Ascending aorta (tissue), 2 donors: ENCODE results near the gene RAD17. TPM values are rescaled to one million over a fixed set of nuclear protein-coding genes. Genes with fewer than 3 reads are reported as not detected.
"Not testable (repeated sequence)": the region's sequence is repeated elsewhere in the genome, so short reads cannot be mapped to it uniquely, and the experiment has no call there.

Source experiments
- DNase-seq, 2 donors: peaks; one replicate each; pipeline ENCODE4 v3.0.0-alpha.2; 2019; ENCODE audit warnings: low spot score in 2 of 2
- H3K27ac ChIP-seq, 2 donors: fragments of 200-600 bp; sonication (generic); one replicate each; pipeline ENCODE4 v1.5.1; 2016 to 2017; ENCODE audit warnings: mild to moderate bottlenecking in 1 of 2
- H3K27me3 ChIP-seq: fragments of 200-600 bp; sonication (generic); one replicate; pipeline ENCODE4 v1.5.1; 2017
- H3K36me3 ChIP-seq, 2 donors: fragments of 200-600 bp; sonication (generic); one replicate each; pipeline ENCODE4 v1.5.1; 2016
- H3K4me1 ChIP-seq, 2 donors: fragments of 200-600 bp; sonication (generic); one replicate each; pipeline ENCODE4 v1.5.1; 2016 to 2017; ENCODE audit warnings: mild to moderate bottlenecking in 1 of 2
- H3K4me3 ChIP-seq, 2 donors: fragments of 200-600 bp; sonication (generic); one replicate each; pipeline ENCODE4 v1.5.1; 2016 to 2017; ENCODE audit warnings: mild to moderate bottlenecking in 1 of 2
- H3K9me3 ChIP-seq, 2 donors: fragments of 200-600 bp; sonication (generic); one replicate each; pipeline ENCODE4 v1.5.1; 2016
- CTCF ChIP-seq, 3 experiments: fragments of 200-600 bp in 2 of 3; fragments of 450-650 bp in 1 of 3; sonication (generic) in 2 of 3; IDR thresholded peaks; one replicate each; pipeline ENCODE4 v1.5.1; 2016 to 2019; ENCODE audit warnings: antibody characterized with exemption in 3 of 3, mild to moderate bottlenecking in 1 of 3, moderate library complexity in 1 of 3
- intact Hi-C: fragments of 100-400 bp; cut with DNase I; formaldehyde crosslinking; loops from one replicate; pipeline ENCODE4 v1.15.1; 2023
- total RNA-seq: library from RNA; depleted of rRNA; stranded (reverse); fragments of >200 nt; gene quantifications from one replicate; pipeline ENCODE4 v1.1.0, GENCODE V29; 2016

The RAD17 gene, protein sequence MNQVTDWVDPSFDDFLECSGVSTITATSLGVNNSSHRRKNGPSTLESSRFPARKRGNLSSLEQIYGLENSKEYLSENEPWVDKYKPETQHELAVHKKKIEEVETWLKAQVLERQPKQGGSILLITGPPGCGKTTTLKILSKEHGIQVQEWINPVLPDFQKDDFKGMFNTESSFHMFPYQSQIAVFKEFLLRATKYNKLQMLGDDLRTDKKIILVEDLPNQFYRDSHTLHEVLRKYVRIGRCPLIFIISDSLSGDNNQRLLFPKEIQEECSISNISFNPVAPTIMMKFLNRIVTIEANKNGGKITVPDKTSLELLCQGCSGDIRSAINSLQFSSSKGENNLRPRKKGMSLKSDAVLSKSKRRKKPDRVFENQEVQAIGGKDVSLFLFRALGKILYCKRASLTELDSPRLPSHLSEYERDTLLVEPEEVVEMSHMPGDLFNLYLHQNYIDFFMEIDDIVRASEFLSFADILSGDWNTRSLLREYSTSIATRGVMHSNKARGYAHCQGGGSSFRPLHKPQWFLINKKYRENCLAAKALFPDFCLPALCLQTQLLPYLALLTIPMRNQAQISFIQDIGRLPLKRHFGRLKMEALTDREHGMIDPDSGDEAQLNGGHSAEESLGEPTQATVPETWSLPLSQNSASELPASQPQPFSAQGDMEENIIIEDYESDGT
- 24.4 TPM for total RNA-seq

DNA sequence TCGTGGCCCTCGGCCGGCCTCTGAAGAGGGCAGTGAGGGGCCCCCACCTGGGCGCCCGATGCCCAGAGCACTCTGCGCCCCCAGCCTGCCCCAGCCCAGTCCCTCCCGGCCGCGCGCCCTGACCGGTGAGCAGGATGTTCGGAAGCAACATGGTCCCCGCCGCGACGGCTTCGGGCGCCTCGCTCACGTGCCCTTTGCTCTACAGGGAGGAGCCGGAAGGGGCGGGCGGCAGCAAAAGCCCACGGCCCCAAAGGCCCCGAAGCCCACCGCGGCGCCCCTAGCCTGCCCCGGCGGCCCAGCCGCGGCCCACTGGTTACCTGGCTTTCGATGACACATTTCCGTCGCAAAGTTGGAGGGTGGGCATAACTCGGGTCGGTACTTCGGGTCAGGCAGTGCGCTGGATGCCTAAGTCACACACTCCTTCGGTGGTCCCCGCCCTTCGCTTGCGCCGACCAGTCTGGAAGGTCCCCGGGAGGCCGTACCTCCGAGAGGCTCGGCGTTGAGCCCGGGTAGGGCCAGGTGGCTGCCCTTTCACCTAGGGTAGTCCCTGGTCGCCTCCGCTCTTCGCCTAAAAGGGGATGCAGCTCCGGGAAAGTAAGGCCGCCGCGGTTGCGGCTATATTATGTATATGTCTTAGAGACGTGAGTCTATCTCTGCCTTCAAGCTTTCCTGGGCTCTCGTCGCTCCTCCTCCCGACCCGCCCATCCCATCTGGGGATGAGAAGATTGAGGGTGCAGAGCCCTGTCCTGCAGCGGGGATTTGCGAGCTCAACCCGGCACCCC lies at the start of gene RAD17, which contains the start of the genes AK6 and TAF9:
TSS of gene RAD17 (plus strand) at position 479 of the 782 bp plus-strand sequence. CDS start 2,391 bp downstream, outside the sequence.
TSS of gene AK6 (minus strand) at position 181 of the 782 bp plus-strand sequence. CDS start at position 151, 30 bp downstream.
TSS of gene TAF9 (minus strand) at position 181 of the 782 bp plus-strand sequence. CDS start 3,783 bp downstream, outside the sequence.
- intact Hi-C loops: loop anchor here (1.0 to 2.0 kb wide), 4 partner anchors 37 to 276 kb away; partner anchors contain the start of genes CCDC125, CCNB1 and CDK7
- Histone ChIP-seq H3K4me1 (peaks cover 7 to 18% of the 10 kb centered on the region in 2 donors), H3K9me3 (no peaks in the 10 kb centered on the region)

DNA sequence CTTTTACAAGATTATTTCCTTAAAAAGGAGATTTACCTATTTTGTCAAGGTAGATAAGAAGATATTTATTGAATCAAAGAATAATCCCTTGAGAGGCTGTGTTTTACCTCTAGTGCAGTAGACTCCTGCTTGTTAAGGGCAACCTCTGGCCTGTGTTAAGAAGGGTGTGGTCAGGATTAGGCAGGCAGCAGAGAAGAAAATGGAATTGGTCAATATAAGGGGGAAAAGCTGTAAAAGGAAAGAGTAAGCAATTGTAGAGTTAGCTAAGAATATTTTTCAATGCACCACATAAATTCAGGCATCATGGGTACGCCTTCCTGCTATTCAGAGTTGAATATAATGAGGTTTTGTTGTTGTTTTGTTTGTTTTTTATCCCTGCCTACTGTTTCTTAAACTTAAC lies 43.3 kb upstream of the RAD17 start:
- Histone ChIP-seq H3K9me3 (no peaks in the 10 kb centered on the region), H3K4me3 (no peak overlapping the region), H3K27me3 (no peaks in the 10 kb centered on the region), H3K36me3 (no peaks in the 10 kb centered on the region), H3K27ac (no peak overlapping the region), H3K4me1 (no peaks in the 10 kb centered on the region)
- no peak for DNase-seq
- TF ChIP-seq CTCF (IDR thresholded peaks at IDR 0.05): no peak
- intact Hi-C loops: no loop called here

More for the DNA sequence above, at the start of gene RAD17, which contains the start of the genes AK6 and TAF9:
- no peak for TF ChIP-seq CTCF (IDR thresholded peaks at IDR 0.05)
- Histone ChIP-seq H3K27me3 (no peaks in the 10 kb centered on the region), H3K4me3 (peak within 1 kb of the TSS; percentile 70 to 81), H3K27ac (peak within 1 kb of the TSS; percentile 90 to 94), H3K36me3 (peaks cover 16 to 20% of the 10 kb centered on the region in 2 donors)
- peak; percentile 73 to 94 for DNase-seq

GRCh38 chr5:69329905-69330489 lies 39.6 kb upstream of the RAD17 start:
- no peak for TF ChIP-seq CTCF (IDR thresholded peaks at IDR 0.05)
- Histone ChIP-seq H3K4me1 (peaks cover 0 to 9% of the 10 kb centered on the region in 2 donors), H3K4me3 (no peak overlapping the region), H3K27ac (no peak overlapping the region), H3K27me3 (no peaks in the 10 kb centered on the region), H3K9me3 (no peaks in the 10 kb centered on the region), H3K36me3 (no peaks in the 10 kb centered on the region)
- intact Hi-C loops: loop anchor here (10.0 kb wide), 1 partner anchor 55 kb away; no protein-coding TSS in a partner anchor
- no peak for DNase-seq

DNA sequence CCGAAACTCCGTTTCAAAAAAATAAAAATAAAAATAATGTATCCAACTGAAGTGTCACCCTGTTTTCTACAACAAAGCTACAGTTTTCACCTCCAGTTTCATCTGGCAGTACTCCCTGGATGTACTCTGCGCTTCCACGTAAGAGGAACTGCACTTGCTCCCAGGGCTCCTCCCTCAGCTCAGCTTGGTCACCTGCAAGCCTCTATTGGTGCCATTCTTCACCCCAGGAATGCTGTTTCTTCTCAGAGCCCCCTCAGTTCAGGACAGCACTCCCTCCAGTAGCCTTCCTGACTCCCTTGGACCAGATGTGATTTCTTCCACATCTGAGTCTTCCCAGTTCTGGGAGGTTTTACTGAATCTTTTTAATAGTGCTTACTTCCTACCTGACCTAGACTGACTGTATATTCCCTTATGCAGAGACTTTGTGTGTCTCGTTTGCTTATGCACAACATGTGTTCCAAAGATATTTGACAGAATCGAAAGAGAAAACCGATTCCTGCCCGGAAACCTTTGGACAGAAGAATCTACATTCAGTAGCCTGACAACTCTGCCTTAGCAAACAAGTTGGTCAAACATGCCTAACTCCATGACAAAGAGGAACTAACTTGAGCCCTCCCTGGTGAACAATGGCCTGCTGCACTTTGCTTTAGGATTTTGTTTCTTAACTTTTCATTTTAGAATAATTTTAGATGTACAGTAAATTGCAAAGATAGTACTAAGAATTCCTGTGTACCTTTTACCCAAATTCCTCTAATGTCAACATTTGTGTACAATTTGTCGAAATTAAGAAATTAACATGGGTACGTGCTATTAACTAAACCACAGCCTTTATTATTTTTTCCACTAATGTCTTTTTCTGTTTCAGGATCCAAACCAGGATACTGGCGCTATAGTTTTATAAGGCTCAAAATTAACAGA lies 37.8 kb upstream of the RAD17 start:
- H3K27ac ChIP-seq: peak overlapping the region; percentile 57 to 68
- peaks cover 0 to 9% of the 10 kb centered on the region in 2 donors for H3K4me1 ChIP-seq
- intact Hi-C loops: loop anchor here (1.0 to 10.0 kb wide), 6 partner anchors 37 to 237 kb away; partner anchors contain the start of genes AK6, CCNB1, CDK7 and CENPH
- H3K9me3 ChIP-seq: no peaks in the 10 kb centered on the region
- TF ChIP-seq CTCF (IDR thresholded peaks at IDR 0.05): no peak
- no peaks in the 10 kb centered on the region for H3K36me3 ChIP-seq
- no peak for DNase-seq
- H3K4me3 ChIP-seq: peak overlapping the region; percentile 71 to 80
- no peaks in the 10 kb centered on the region for H3K27me3 ChIP-seq

- intact Hi-C loops: loop anchor here (2.0 to 10.0 kb wide), 4 partner anchors 35 to 167 kb away; partner anchors contain the start of genes AK6, CCNB1, CDK7 and RAD17
- H3K4me3 ChIP-seq, H3K4me1 ChIP-seq, DNase-seq, H3K27me3 ChIP-seq, H3K27ac ChIP-seq, H3K9me3 ChIP-seq, H3K36me3 ChIP-seq: not testable (repeated sequence)
Observed at GRCh38 chr5:69333668-69334315, 35.8 kb upstream of the RAD17 start.
